IMR-90 (cell line): ENCODE data around the gene CNNM2. TPM values are rescaled to one million over a fixed set of nuclear protein-coding genes. Genes with fewer than 3 reads are reported as not detected.

Experiments used
- ATAC-seq: fragments of 200-7000 bp; cut with Tn5 transposase; 2 replicates; pipeline ENCODE4 v1.9.1; 2020; ENCODE audit warnings: low read depth, mild to moderate bottlenecking, moderate library complexity
- BruUV-seq: library from RNA; stranded (reverse); fragments of 400-500 nt; replicated peaks from 2 replicates; lab custom pipeline; 2021; lab: Mats Ljungman, UMichigan
- CTCF ChIA-PET: fragments of 300-600 bp; formaldehyde crosslinking; extraction: SDS; loops from one replicate; lab custom pipeline; 2021; ENCODE audit warnings: antibody characterized with exemption; lab: Yijun Ruan, JAX
- POLR2A ChIA-PET: fragments of 300-600 bp; sonication (Branson Sonifier 250); formaldehyde crosslinking; loops from one replicate; lab custom pipeline; 2022; ENCODE audit warnings: antibody characterized with exemption; ENCODE audit not compliant: unreplicated experiment; lab: Charles Lee
- DNase-seq: peaks from one replicate; pipeline ENCODE4 v3.0.0; 2013
- H2AFZ ChIP-seq: replicated peaks from 2 replicates; pipeline ENCODE3; 2013; ENCODE audit warnings: low read length, mild to moderate bottlenecking; ENCODE audit not compliant: poor library complexity
- H2AK5ac ChIP-seq: 2 replicates; pipeline ENCODE4 v1.6.1; 2013; ENCODE audit warnings: low read depth, low read length, inconsistent platforms
- H2AK9ac ChIP-seq: replicated peaks from 2 replicates; pipeline ENCODE3; 2013; ENCODE audit warnings: mild to moderate bottlenecking, low read depth, low read length, moderate library complexity; ENCODE audit not compliant: poor library complexity
- H2BK120ac ChIP-seq: 2 replicates; pipeline ENCODE4 v1.6.1; 2013; ENCODE audit warnings: low read depth, low read length, inconsistent platforms
- H2BK15ac ChIP-seq: 3 replicates; pipeline ENCODE4 v1.6.1; 2013; ENCODE audit warnings: low read depth, low read length, inconsistent platforms
- H2BK20ac ChIP-seq: 2 replicates; pipeline ENCODE4 v1.6.1; 2013; ENCODE audit warnings: low read depth, mild to moderate bottlenecking, inconsistent platforms, low read length, moderate library complexity
- H2BK5ac ChIP-seq: 2 replicates; pipeline ENCODE4 v1.6.1; 2013; ENCODE audit warnings: mild to moderate bottlenecking, low read depth, low read length, inconsistent platforms; ENCODE audit not compliant: poor library complexity, severe bottlenecking
- H3K14ac ChIP-seq: replicated peaks from 2 replicates; pipeline ENCODE4 v1.6.1; 2013; ENCODE audit warnings: low read depth, low read length, inconsistent platforms
- H3K18ac ChIP-seq: 2 replicates; pipeline ENCODE4 v1.6.1; 2013; ENCODE audit warnings: low read depth, low read length, control low read depth
- H3K23ac ChIP-seq: 2 replicates; pipeline ENCODE4 v1.6.1; 2013; ENCODE audit warnings: low read depth, low read length, inconsistent platforms
- H3K27ac ChIP-seq: 2 replicates; pipeline ENCODE4 v1.5.1; 2013; ENCODE audit warnings: mild to moderate bottlenecking, control low read depth, low read length; ENCODE audit not compliant: insufficient read depth
- H3K27me3 ChIP-seq: 2 replicates; pipeline ENCODE4 v1.6.1; 2013; ENCODE audit warnings: low read length; ENCODE audit not compliant: control insufficient read depth, insufficient read depth
- H3K36me3 ChIP-seq: 2 replicates; pipeline ENCODE4 v1.6.1; 2013; ENCODE audit warnings: low read length, mixed read lengths; ENCODE audit not compliant: control insufficient read depth, insufficient read depth
- H3K4ac ChIP-seq: 2 replicates; pipeline ENCODE4 v1.6.1; 2013; ENCODE audit warnings: low read depth, low read length, inconsistent platforms
- H3K4me1 ChIP-seq: 2 replicates; pipeline ENCODE4 v1.6.1; 2013; ENCODE audit warnings: low read length, mixed read lengths; ENCODE audit not compliant: control insufficient read depth, insufficient read depth
- H3K4me2 ChIP-seq: 2 replicates; pipeline ENCODE4 v1.6.1; 2013; ENCODE audit warnings: low read depth, mild to moderate bottlenecking, control low read depth, low read length, moderate library complexity
- H3K4me3 ChIP-seq: 2 replicates; pipeline ENCODE4 v1.5.1; 2013; ENCODE audit warnings: low read depth, mild to moderate bottlenecking, control low read depth, low read length, moderate library complexity; ENCODE audit not compliant: insufficient read depth
- H3K56ac ChIP-seq: 2 replicates; pipeline ENCODE4 v1.6.1; 2013; ENCODE audit warnings: low read length, inconsistent platforms; ENCODE audit not compliant: insufficient read depth; ENCODE audit errors: extremely low read depth
- H3K79me1 ChIP-seq, 2 experiments: 2 replicates each; pipeline ENCODE4 v1.6.1; 2013; ENCODE audit warnings: low read length in 2 of 2, inconsistent platforms in 1 of 2, low read depth in 1 of 2
- H3K9ac ChIP-seq: 2 replicates; pipeline ENCODE4 v1.6.1; 2013; ENCODE audit warnings: low read depth, low read length, control low read depth
- H3K9me1 ChIP-seq: 2 replicates; pipeline ENCODE4 v1.6.1; 2013; ENCODE audit warnings: low read length, inconsistent platforms; ENCODE audit not compliant: insufficient read depth
- H3K9me3 ChIP-seq: 2 replicates; pipeline ENCODE4 v1.6.1; 2013; ENCODE audit warnings: low read length; ENCODE audit not compliant: control insufficient read depth, insufficient read depth
- H4K20me1 ChIP-seq: 2 replicates; pipeline ENCODE4 v1.6.1; 2013; ENCODE audit warnings: low read length, inconsistent platforms; ENCODE audit not compliant: insufficient read depth
- H4K5ac ChIP-seq: 2 replicates; pipeline ENCODE4 v1.6.1; 2013; ENCODE audit warnings: mild to moderate bottlenecking, low read depth, low read length, control low read depth
- H4K8ac ChIP-seq, 2 experiments: 2 replicates each; pipeline ENCODE4 v1.6.1; 2013; ENCODE audit warnings: low read depth in 2 of 2, low read length in 2 of 2, control low read depth in 1 of 2, inconsistent platforms in 1 of 2
- H4K91ac ChIP-seq: 2 replicates; pipeline ENCODE4 v1.6.1; 2013; ENCODE audit warnings: low read depth, low read length, inconsistent platforms; ENCODE audit not compliant: insufficient read depth
- ELK1 ChIP-seq: fragments of 150-350 bp; IDR thresholded peaks from 2 replicates; pipeline ENCODE4 v1.6.1; 2016; ENCODE audit warnings: low read depth, mild to moderate bottlenecking, low read length, moderate library complexity, borderline replicate concordance
- POLR2A ChIP-seq: IDR thresholded peaks from 2 replicates; pipeline ENCODE4 v1.6.1; 2012; ENCODE audit warnings: mild to moderate bottlenecking, low read depth, low read length
- RAD21 ChIP-seq: IDR thresholded peaks from 2 replicates; pipeline ENCODE4 v1.6.1; 2012; ENCODE audit warnings: low read length, improper control_type of control experiment
- WGBS, 2 experiments: methylation state at CpG; one replicate each; pipeline versions ENCODE4 v1.1.5 to v1.1.7; 2013; ENCODE audit warnings: missing lambda C conversion rate in 2 of 2; ENCODE audit not compliant: insufficient read length in 1 of 2; ENCODE audit errors: extremely low coverage in 2 of 2; 5-methylcytosine and 5-hydroxymethylcytosine counted together
- dilution Hi-C: fragments of 300-500 bp; cut with HindIII; formaldehyde crosslinking; loops from one replicate; pipeline ENCODE4 v1.14.3; 2018; ENCODE audit warnings: low sequenced_read_pairs; ENCODE audit not compliant: unreplicated experiment
- in situ Hi-C: fragments of 300-500 bp; cut with MboI; formaldehyde crosslinking; loops from 3 replicates; pipeline ENCODE4 v1.14.3; 2019; ENCODE audit warnings: low sequenced_read_pairs, inconsistent platforms, mixed read lengths
- intact Hi-C: fragments of 100-400 bp; cut with micrococcal nuclease; formaldehyde crosslinking; loops from 2 replicates; pipeline ENCODE4 v1.10.0; 2022
- polyA plus RNA-seq, 3 experiments: library from polyadenylated mRNA; depleted of rRNA; stranded (reverse); fragments of >200 nt; gene quantifications; 2 replicates each; pipeline ENCODE4 v1.2.3, GENCODE V29; 2012; ENCODE audit warnings: low replicate concordance in 1 of 3
- total RNA-seq: library from RNA; depleted of rRNA; stranded (reverse); fragments of >200 nt; gene quantifications from 2 replicates; pipeline ENCODE4 v1.2.3, GENCODE V29; 2012

Gene CNNM2
- total and polyA plus RNA-seq, 2 of the 4 experiments (the other 2 are of a cell fraction) = 4.7 to 5.6 TPM

GRCh38 chr10:103054621-103055020 is 136.5 kb downstream of the CNNM2 start:
- Histone ChIP-seq H2BK20ac (peak overlapping the region; percentile 87), H3K9me1 (peaks cover 21% of the 10 kb centered on the region), H3K23ac (peak overlapping the region; percentile 92), H3K18ac (peak overlapping the region; percentile 45; the same call in 1 of the 2 replicates), H3K4me3 (no peak overlapping the region), H4K5ac (peak overlapping the region; percentile 56), H2AFZ (peak overlapping the region; percentile 16), H3K4ac (peak overlapping the region; percentile 95), H3K27ac (peak overlapping the region; percentile 38; the same call in 1 of the 2 replicates), H3K4me2 (peak overlapping the region; percentile 37), H3K79me1 (peaks cover 4 to 61% of the 10 kb centered on the region in 2 experiments; a peak in 3 of 4 replicates), H3K4me1 (peaks cover 15% of the 10 kb centered on the region), H2AK5ac (peak overlapping the region; percentile 96; the same call in 1 of the 2 replicates), H3K27me3 (no peaks in the 10 kb centered on the region), H3K9me3 (peaks cover 6% of the 10 kb centered on the region; the same call in 1 of the 2 replicates), H3K36me3 (peaks cover 5% of the 10 kb centered on the region), H2BK5ac (peak overlapping the region; percentile 78), H4K91ac (peak overlapping the region; percentile 83), H4K20me1 (no peaks in the 10 kb centered on the region), H2BK120ac (peak overlapping the region; percentile 95), H3K9ac (peak overlapping the region; percentile 49; the same call in 1 of the 2 replicates), H2AK9ac (peak overlapping the region; percentile 21), H2BK15ac (peak overlapping the region; percentile 81; the same call in 2 of the 3 replicates), H3K56ac (peak overlapping the region; percentile 56; the same call in 1 of the 2 replicates), H4K8ac (peak overlapping the region; percentile 10 to 79; a peak in 3 of 4 replicates), H3K14ac (peak overlapping the region; percentile 84)
- ATAC-seq (no peak), DNase-seq (no peak)
- no TSS peak for BruUV-seq
- CTCF ChIA-PET = interaction anchor here (0.6 to 1.3 kb wide), 6 partner anchors 9 to 190 kb away, joined by 3 to 4 read pairs (median 4); no protein-coding TSS in a partner anchor
- in situ Hi-C loops (no loop called here), intact Hi-C loops (loop anchor here (1.0 kb wide), 2 partner anchors 9 to 134 kb away; no protein-coding TSS in a partner anchor), dilution Hi-C loops (no loop called here)
- WGBS, 2 experiments = no CpG with 5 or more reads among the region's 3 CpGs
- POLR2A ChIA-PET = no interaction called here
- TF ChIP-seq POLR2A (0 out of 2 replicates have a peak, but pooled peaks have one; percentile 7), ELK1 (no peak), RAD21 (no peak)
